NCI-H146 (cell line): ENCODE results near the gene ACSS3.
"Not testable (repeated sequence)": the region's sequence is repeated elsewhere in the genome, so short reads cannot be mapped to it uniquely, and the experiment has no call there.

Experiments
- DNase-seq: peaks from one replicate; lab custom pipeline; 2025; lab: John Stamatoyannopoulos, UW

Gene ACSS3, protein sequence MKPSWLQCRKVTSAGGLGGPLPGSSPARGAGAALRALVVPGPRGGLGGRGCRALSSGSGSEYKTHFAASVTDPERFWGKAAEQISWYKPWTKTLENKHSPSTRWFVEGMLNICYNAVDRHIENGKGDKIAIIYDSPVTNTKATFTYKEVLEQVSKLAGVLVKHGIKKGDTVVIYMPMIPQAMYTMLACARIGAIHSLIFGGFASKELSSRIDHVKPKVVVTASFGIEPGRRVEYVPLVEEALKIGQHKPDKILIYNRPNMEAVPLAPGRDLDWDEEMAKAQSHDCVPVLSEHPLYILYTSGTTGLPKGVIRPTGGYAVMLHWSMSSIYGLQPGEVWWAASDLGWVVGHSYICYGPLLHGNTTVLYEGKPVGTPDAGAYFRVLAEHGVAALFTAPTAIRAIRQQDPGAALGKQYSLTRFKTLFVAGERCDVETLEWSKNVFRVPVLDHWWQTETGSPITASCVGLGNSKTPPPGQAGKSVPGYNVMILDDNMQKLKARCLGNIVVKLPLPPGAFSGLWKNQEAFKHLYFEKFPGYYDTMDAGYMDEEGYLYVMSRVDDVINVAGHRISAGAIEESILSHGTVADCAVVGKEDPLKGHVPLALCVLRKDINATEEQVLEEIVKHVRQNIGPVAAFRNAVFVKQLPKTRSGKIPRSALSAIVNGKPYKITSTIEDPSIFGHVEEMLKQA

GRCh38 chr12:81077686-81078441 lies at the start of gene ACSS3:
TSS of gene ACSS3 (plus strand) at chr12:81078079. CDS start at chr12:81078121, 42 bp downstream.
- peak; percentile 80 for DNase-seq

DNA sequence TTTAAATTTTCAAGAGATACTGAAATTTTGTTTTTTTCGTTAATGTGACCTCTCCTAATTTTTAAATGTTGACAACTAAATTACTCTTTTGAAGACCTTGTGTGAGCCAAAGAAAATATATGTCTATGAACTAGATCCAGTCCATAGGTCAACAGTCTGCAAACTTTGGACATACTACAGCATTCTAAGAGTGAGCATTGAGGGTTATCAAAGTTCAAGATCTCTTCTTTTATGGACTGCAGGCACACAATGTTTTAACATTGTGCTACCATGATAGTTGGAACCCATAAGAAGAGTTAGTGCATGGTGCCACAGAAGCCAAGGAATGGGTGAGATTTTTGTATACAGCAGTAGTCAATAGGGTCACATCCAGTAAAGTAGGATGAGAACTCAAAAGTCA lies 43.0 kb upstream of the ACSS3 start:
- DNase-seq, result no peak

- no peak for DNase-seq
These were observed 38.6 kb upstream of the ACSS3 start for GRCh38 chr12:81039231-81039630.

DNA sequence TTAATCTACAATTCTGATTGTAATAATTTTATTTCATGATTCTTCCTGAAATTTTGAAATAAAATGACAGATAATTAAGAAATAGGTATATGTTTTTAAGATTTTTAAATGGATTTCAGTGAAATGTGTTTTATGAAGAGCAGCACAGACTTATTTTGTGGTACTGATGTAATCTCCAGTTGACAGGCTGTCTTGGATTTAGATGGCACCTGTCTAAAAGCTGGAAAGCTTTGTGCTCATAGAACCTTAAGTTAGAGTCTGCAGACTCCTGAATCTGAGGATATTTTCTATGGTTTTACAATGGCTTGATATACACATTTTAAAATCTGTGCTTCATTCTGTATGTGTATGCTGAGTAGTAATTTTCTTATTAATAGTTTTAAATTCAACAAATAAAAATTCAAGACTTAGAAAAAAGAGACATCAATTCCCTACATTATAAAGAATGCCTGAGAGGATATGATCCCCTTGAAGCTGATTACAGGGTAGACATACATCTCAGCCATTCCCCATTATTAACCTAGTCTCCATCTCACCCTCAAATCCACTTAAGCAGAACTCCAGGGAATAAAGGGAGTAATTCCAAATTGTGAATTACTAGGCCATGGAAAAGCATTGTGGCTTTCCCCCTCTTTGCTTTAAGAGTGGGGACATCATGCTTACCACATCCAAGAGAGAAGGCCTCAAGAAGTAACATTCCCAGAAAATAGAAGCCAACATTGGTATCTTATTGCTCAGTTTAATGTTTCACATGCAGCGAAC lies 33.7 kb upstream of the ACSS3 start:
- DNase-seq, result no peak

- DNase-seq, result not testable (repeated sequence)
These were observed 12.9 kb upstream of the ACSS3 start for GRCh38 chr12:81064971-81065370.

DNA sequence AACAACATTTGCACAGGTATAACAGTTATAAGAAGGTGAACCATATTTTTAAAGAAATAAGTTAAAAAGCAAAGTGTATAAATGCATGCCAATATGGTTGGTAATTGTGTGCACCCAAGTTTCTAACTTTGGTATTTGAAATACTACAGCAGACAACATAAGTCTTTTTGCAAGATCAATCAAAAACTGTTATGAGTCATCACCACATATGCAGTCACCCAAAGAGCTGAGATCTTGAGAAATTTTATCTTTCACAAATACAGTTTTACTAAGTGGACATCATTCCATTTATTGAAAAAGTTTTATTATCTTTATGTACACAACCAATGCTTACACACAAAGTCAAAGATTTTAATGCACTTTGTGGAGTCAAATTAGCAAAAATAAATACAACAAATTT lies 7.0 kb upstream of the ACSS3 start:
- DNase-seq, result no peak

DNA sequence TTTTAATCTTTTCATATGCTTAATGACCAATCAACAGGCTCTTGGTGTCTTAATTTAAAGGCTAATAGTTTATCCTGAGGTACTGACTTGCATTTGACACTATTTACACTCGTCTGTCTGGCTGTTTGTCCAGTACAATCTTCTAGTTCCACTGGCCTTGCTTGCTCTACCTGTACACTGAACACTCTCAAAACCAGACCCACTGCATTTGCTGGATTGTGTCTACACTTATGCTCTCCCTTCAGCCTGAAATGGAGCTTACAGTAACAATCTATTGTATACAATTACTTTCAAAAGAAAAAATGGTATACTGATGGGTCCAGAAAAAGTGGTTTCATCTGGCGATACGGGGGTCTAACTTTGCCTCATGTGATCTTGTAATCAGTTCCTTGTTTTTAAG lies 2.3 kb upstream of the ACSS3 start:
- no peak for DNase-seq

DNA sequence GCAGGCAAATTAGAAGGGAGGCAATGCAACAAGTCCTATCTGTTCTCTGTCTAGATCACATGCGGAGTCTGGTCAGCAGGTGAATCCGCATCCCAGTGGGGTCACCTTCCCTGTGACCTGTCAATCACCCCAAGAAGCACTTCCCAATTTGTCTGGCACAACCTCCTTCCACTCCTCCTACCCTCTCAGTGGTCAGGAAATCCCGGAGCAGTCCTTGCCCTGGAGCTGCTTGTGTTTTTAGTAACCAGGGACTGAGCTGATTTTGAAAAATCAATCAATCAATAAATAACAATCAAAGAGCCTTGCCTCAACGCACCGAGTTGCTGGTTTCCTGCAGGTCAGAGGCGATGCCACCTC lies 572 bp upstream of the ACSS3 start:
- peak; percentile 90 for DNase-seq

DNA sequence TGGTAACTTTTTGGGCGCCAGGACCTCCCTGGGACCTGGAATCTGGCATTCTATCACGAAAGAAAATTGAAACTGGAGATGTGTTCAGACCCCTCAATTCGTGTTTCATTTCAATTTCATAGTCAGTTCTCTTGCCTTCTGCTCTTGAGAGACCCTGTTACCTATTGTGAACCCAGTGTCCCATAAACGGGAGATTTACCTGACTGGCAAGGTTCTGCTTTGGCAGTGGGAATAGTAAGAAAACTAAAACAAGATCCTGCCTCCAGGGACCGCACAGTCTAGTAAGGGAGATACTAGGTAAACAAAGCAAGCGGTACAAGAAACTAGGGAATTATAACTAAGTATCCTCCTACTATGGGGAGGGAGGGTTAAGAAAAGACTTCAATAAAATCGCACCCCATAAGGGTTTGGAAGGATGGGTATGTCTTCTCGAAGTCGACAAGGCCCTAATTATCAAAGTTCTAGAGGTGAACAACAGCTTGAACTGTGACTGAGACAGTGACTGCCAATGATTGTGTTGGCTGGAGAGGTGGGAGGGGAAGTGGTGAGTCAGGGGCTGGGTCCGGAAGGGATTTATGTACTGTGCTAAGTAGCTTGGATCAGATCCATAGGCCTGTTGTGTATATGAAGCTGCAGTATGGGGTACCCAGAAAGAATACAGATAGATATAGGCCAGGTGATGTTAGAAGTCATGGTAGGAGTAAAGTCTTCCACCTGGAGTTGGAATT lies 754 bp downstream of the ACSS3 start:
- DNase-seq, result peak; percentile 67

GRCh38 chr12:81079280-81080076 lies 1.6 kb downstream of the ACSS3 start:
- peak; percentile 24 for DNase-seq

DNA sequence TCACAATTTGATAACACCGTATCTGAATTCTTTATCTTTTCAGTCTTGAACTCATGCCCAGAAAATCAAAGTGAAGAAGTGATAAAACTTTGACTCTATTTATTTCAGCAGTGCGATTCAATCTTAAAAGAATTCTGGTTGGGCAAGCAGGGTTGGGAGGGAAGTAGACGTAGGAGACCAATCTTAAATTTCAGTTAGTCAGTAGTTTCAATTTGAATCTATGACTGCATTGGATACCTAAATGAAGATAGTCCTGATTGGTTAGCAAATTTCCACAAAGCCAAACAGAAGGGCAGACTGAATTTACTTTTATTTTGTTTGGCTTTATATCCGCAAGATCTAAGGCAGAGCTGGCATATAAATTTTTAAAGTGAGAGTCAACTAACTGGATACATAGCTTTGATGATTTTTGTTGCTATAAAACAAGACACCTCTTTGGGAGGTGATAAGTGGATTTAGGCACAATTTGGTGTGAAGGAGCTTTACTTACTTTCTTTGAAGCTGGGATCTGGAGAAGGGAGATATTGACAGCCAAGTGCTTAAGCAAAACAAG lies 2.6 kb downstream of the ACSS3 start:
- DNase-seq, result no peak

GRCh38 chr12:81081726-81082125 lies 3.8 kb downstream of the ACSS3 start:
- DNase-seq, result no peak

DNA sequence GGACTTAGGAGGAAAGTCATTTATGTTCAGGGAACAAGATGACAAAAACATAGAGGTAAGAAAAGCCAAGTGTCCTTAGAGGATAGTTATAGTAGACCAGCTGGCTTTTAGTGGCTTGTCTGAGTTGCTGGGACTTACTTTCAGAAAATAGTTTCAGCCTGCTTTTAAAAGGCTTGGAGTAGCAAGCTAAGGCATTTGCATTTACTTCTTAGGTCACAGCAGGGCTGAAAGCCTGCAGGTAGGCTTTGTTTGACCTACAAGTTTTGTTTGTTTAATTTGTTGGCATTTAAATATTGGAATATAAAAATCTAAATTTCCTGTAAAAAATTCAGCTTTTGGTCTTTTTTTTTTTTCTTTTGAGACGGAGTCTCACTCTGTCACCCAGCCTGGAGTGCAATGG lies 5.1 kb downstream of the ACSS3 start:
- no peak for DNase-seq

- no peak for DNase-seq
These were observed 6.1 kb downstream of the ACSS3 start for GRCh38 chr12:81083906-81084513.

GRCh38 chr12:81084811-81085350 lies 7.0 kb downstream of the ACSS3 start:
- no peak for DNase-seq

DNA sequence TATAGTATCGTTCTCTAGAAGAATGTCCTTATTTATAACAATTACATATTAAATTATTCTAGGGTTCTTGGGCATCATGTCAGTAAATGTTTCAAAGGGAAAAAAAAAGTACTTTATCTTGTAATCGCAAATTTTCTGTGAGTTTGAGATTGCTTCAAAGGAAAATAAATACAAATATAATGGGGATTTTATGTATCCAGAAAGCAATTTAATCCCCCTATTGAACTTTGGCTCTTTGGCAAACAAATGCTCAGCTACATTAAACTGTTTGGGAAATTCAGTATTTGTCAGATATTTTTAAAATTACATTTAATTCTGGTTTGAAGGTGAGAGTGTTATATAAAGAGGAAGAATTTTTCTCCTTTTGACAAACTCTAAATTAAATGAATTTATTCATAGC lies 8.0 kb downstream of the ACSS3 start:
- no peak for DNase-seq

DNA sequence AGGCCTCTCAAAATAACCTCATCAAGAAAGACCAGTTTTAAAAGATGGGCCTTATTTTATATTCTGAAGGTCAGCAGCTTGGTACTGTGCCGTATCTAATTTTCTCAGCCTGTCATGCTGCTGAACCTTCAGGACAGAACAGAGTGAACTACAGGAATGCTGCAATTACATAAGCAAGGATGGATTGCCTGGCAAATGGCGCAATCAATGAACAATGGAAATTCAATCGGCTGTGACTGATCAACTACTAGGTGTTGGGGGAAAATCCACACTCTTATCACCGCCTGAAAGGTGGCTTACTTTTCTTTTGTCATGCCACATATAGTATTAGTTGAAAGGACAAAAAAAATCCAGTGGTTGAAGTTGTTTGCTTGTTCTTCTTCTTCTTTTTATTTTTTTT lies 8.5 kb downstream of the ACSS3 start:
- DNase-seq, result peak; percentile 80

- DNase-seq, result no peak
These were observed 10.3 kb downstream of the ACSS3 start for GRCh38 chr12:81088221-81088620.

GRCh38 chr12:81089412-81089811 lies 11.5 kb downstream of the ACSS3 start:
- no peak for DNase-seq

DNA sequence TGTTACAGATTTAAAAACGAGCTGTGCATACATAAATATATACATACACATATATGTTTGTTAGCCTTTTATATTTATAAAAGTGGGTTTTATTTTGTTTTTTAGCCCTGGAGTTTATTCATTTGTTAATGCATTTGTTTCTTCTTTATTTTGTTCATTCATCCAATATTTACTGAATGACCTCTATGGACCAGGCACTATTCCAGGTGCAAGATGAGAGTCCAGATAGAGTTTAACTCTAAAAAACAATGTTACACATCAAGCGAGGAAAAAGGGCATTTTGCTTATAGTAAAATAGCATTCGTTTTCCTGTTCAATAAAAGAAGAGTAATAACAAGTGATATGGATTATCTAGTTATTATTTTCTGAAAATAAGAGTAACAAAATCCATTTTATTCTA lies 14.2 kb downstream of the ACSS3 start:
- no peak for DNase-seq
